IMR-90 (cell line): ENCODE results near the gene SYNRG. TPM values are rescaled to one million over a fixed set of nuclear protein-coding genes. Genes with fewer than 3 reads are reported as not detected.

Experiments
- ELK1 ChIP-seq: fragments of 150-350 bp; IDR thresholded peaks from 2 replicates; pipeline ENCODE4 v1.6.1; 2016; ENCODE audit warnings: low read depth, mild to moderate bottlenecking, low read length, moderate library complexity, borderline replicate concordance
- MXI1 ChIP-seq: IDR thresholded peaks from 2 replicates; pipeline ENCODE4 v1.6.1; 2012; ENCODE audit warnings: low read depth, mild to moderate bottlenecking, low read length, moderate library complexity, borderline replicate concordance
- NFE2L2 ChIP-seq: fragments of 150-350 bp; IDR thresholded peaks from 2 replicates; pipeline ENCODE4 v1.6.1; 2016; ENCODE audit warnings: low read depth, mild to moderate bottlenecking, low read length
- polyA plus RNA-seq, 3 experiments: library from polyadenylated mRNA; depleted of rRNA; stranded (reverse); fragments of >200 nt; gene quantifications; 2 replicates each; pipeline ENCODE4 v1.2.3, GENCODE V29; 2012; ENCODE audit warnings: low replicate concordance in 1 of 3
- total RNA-seq: library from RNA; depleted of rRNA; stranded (reverse); fragments of >200 nt; gene quantifications from 2 replicates; pipeline ENCODE4 v1.2.3, GENCODE V29; 2012
- TF ChIP-seq, protein P1 (sequence below): fragments of 150-350 bp; IDR thresholded peaks from 2 replicates; pipeline ENCODE4 v1.6.1; 2017; ENCODE audit warnings: mild to moderate bottlenecking, antibody characterized with exemption, low read length, low read depth
- TF ChIP-seq, protein P2 (sequence below): conservative IDR thresholded peaks from 2 replicates; pipeline ENCODE4 v1.5.1; 2012; ENCODE audit warnings: mild to moderate bottlenecking, low read depth, low read length, improper control_type of control experiment

SYNRG gene
- total and polyA plus RNA-seq, 2 of the 4 experiments (the other 2 are of a cell fraction): 11.7 to 15.2 TPM

DNA sequence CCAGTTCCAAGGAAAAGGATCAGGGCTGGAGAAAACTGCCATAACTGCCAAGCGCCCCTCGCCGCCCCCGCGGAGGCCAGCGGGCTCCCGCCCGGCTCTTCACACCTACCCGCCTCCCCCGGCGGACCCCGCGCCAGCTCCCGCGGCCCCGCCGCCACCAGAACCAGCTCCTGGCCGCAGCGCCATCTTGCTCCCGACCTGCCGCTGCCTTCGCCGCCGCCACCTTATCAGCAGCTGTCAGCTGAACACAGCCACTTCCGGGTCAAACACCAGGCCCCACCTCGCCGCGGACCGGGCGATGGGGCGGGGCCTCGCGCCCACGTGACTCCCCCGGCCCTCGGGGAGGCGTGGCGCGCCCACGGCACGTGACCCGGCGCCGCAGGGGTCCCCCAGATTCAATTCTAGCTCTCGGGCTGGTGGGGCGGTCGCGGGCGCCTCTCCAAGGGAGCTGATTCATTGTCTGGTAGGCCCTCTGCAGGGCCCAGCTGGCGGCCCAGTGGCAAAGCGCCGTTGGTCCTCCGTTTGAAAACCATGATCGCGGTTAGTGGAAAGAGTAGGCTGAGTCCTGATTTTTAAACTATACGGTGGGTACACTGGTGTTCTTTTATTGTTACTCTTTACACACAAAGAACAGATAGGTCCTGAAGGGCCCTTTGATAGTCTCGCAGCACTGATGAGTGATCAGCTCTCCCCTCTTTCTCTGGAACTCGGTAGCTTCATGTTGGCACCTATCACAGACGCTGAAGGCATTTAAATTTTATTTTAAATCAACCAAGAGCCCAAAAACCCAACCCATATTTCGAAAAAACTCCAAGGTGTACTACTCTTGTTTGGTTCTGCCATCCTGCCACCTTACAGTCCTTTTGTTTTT, at the start of gene SYNRG (continued):
- TF ChIP-seq, protein P1, sequence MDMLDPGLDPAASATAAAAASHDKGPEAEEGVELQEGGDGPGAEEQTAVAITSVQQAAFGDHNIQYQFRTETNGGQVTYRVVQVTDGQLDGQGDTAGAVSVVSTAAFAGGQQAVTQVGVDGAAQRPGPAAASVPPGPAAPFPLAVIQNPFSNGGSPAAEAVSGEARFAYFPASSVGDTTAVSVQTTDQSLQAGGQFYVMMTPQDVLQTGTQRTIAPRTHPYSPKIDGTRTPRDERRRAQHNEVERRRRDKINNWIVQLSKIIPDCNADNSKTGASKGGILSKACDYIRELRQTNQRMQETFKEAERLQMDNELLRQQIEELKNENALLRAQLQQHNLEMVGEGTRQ: peak; percentile 100
- TF ChIP-seq NFE2L2 (peak; percentile 24; the same call in 1 of the 2 replicates), ELK1 (no peak), MXI1 (peak; percentile 75; the same call in 1 of the 2 replicates)
- TF ChIP-seq, protein P2, sequence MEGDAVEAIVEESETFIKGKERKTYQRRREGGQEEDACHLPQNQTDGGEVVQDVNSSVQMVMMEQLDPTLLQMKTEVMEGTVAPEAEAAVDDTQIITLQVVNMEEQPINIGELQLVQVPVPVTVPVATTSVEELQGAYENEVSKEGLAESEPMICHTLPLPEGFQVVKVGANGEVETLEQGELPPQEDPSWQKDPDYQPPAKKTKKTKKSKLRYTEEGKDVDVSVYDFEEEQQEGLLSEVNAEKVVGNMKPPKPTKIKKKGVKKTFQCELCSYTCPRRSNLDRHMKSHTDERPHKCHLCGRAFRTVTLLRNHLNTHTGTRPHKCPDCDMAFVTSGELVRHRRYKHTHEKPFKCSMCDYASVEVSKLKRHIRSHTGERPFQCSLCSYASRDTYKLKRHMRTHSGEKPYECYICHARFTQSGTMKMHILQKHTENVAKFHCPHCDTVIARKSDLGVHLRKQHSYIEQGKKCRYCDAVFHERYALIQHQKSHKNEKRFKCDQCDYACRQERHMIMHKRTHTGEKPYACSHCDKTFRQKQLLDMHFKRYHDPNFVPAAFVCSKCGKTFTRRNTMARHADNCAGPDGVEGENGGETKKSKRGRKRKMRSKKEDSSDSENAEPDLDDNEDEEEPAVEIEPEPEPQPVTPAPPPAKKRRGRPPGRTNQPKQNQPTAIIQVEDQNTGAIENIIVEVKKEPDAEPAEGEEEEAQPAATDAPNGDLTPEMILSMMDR: peak; percentile 41
